Mesendoderm (in vitro differentiated cells): ENCODE results near the gene COL4A2.

Source experiments
- DNase-seq: peaks from one replicate; pipeline ENCODE4 v3.0.0; 2013
- H2AK5ac ChIP-seq: 2 replicates; pipeline ENCODE4 v1.6.1; 2013; ENCODE audit warnings: low read length, inconsistent platforms
- H2BK120ac ChIP-seq: 2 replicates; pipeline ENCODE4 v1.6.1; 2013; ENCODE audit warnings: low read depth, mild to moderate bottlenecking, low read length, moderate library complexity, mixed read lengths
- H2BK15ac ChIP-seq: replicated peaks from 2 replicates; pipeline ENCODE4 v1.6.1; 2013; ENCODE audit warnings: low read depth, mild to moderate bottlenecking, moderate library complexity
- H2BK5ac ChIP-seq: 2 replicates; pipeline ENCODE4 v1.6.1; 2013; ENCODE audit warnings: low read length, inconsistent platforms
- H3K18ac ChIP-seq: 2 replicates; pipeline ENCODE4 v1.6.1; 2013; ENCODE audit warnings: mild to moderate bottlenecking, low read length, mixed read lengths
- H3K23ac ChIP-seq: one replicate; pipeline ENCODE4 v1.6.1; 2013; ENCODE audit warnings: low read length
- H3K27ac ChIP-seq: 2 replicates; pipeline ENCODE4 v1.5.1; 2013; ENCODE audit warnings: low read depth, mild to moderate bottlenecking, inconsistent platforms, low read length, moderate library complexity
- H3K27me3 ChIP-seq: 2 replicates; pipeline ENCODE4 v1.6.1; 2013; ENCODE audit warnings: low read length, control low read depth, mild to moderate bottlenecking, inconsistent platforms; ENCODE audit not compliant: insufficient read depth, poor library complexity
- H3K36me3 ChIP-seq: 2 replicates; pipeline ENCODE4 v1.6.1; 2013; ENCODE audit warnings: low read length, inconsistent platforms; ENCODE audit not compliant: control insufficient read depth, insufficient read depth
- H3K4ac ChIP-seq: one replicate; pipeline ENCODE4 v1.6.1; 2013; ENCODE audit warnings: low read depth, mild to moderate bottlenecking, low read length, moderate library complexity
- H3K4me1 ChIP-seq: 2 replicates; pipeline ENCODE4 v1.6.1; 2013; ENCODE audit warnings: low read depth, low read length, inconsistent platforms; ENCODE audit not compliant: control insufficient read depth
- H3K4me2 ChIP-seq: 2 replicates; pipeline ENCODE4 v1.6.1; 2013; ENCODE audit warnings: low read length
- H3K4me3 ChIP-seq: 2 replicates; pipeline ENCODE4 v1.5.1; 2013; ENCODE audit warnings: mild to moderate bottlenecking, low read length
- H3K56ac ChIP-seq: one replicate; pipeline ENCODE4 v1.6.1; 2013; ENCODE audit warnings: low read length
- H3K79me1 ChIP-seq: 2 replicates; pipeline ENCODE4 v1.6.1; 2013; ENCODE audit warnings: low read length, inconsistent platforms
- H3K79me2 ChIP-seq: 2 replicates; pipeline ENCODE4 v1.6.1; 2013; ENCODE audit warnings: mild to moderate bottlenecking, low read length; ENCODE audit not compliant: control insufficient read depth, insufficient read depth
- H3K9ac ChIP-seq: 2 replicates; pipeline ENCODE4 v1.6.1; 2013; ENCODE audit warnings: low read length, inconsistent platforms
- H4K5ac ChIP-seq: one replicate; pipeline ENCODE4 v1.6.1; 2013; ENCODE audit warnings: low read length
- H4K8ac ChIP-seq: one replicate; pipeline ENCODE4 v1.6.1; 2013; ENCODE audit warnings: low read depth, mild to moderate bottlenecking, control low read depth, low read length, moderate library complexity
- WGBS: extraction: QIAGEN DNeasy Blood & Tissue Kit; methylation state at CpG from one replicate; pipeline ENCODE4 v1.1.7; 2013; ENCODE audit warnings: low lambda C conversion rate, missing lambda C conversion rate; ENCODE audit not compliant: insufficient coverage; ENCODE audit errors: extremely low coverage; 5-methylcytosine and 5-hydroxymethylcytosine counted together

The COL4A2 gene

DNA sequence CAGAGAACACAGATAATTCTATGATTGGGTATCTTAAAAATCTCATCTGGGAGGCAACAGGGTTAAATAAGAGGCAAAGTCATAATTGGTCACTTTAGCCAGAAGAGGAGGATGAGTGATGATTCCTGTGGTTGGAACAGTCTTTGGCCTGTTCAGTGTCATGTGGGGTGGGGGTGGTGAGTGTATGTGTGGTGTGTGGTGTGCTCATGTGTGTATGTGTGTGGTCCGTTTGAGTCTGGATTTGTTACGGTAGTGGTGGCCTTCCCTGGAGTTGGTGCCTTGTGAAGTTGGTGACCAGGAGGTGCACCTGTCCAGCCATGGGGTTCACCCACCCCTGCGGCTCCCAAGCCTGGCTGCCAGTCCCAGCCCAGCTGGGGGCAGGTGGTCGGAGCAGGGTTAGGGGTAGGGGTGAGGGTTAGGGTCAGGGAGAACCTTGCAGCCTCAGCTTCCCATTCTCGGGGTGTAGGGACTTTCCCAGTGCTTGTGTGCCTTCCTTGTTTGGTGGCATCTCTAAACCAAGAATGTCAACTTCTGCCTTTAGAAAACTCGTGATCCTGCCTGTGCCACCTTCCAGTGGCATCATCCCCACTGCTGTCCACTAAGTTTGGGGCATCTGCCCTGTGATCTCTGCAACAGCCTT lies 156.9 kb downstream of the COL4A2 start:
- no peaks in the 10 kb centered on the region for H3K79me2 ChIP-seq
- H2BK15ac ChIP-seq = no peak overlapping the region
- no peak overlapping the region for H3K4me3 ChIP-seq
- H3K36me3 ChIP-seq = peaks cover 9% of the 10 kb centered on the region
- no peak overlapping the region for H3K23ac ChIP-seq
- no peak overlapping the region for H3K56ac ChIP-seq
- no peak overlapping the region for H3K9ac ChIP-seq
- no peak overlapping the region for H3K27ac ChIP-seq
- H2BK5ac ChIP-seq = no peak overlapping the region
- no peak overlapping the region for H4K8ac ChIP-seq
- H3K4me1 ChIP-seq = no peaks in the 10 kb centered on the region
- no peak overlapping the region for H3K4me2 ChIP-seq
- no peak overlapping the region for H3K18ac ChIP-seq
- no peak overlapping the region for H3K4ac ChIP-seq
- H2BK120ac ChIP-seq = no peak overlapping the region
- no peak for DNase-seq
- no peak overlapping the region for H2AK5ac ChIP-seq
- H3K79me1 ChIP-seq = no peaks in the 10 kb centered on the region
- no peak overlapping the region for H4K5ac ChIP-seq
- H3K27me3 ChIP-seq = no peaks in the 10 kb centered on the region
- WGBS = no CpG with 5 or more reads among the region's 6 CpGs

DNA sequence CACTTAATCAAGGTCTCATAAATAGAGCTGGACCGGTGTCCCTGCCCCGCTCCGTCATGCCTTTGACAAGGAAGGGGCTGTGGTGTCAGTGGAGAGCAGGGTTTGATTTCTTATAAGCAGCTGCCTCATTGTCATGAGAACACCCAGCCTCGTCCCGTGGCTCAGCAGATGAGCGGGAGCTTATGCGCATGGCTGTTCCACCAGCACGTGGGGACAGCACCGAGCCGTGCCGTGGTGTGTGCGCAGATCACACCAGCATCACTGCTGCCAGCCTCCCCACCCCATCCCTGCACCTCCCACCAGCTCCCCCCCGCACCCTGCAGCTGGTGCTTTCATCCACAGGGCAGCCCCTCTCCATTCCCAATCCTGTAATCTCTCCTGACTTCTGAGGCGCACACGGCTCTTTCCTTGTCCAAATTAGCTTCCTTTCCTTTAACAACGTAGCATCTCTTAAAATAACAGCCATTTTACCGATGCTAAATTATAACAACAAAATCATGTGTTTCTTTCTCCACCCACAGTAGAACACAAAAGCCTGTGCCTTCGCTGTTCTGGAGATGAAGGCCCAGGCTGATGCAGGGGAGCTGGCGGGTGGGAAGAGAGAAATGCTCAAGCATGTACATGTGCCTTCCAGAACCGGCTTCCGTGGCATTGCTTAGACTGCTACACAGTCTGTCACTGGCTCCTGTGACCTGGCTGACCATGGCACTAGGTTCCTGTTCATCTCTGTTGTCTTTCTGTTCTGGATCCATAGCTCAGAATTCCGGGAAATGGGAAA lies 157.7 kb downstream of the COL4A2 start:
- H3K23ac ChIP-seq = no peak overlapping the region
- H3K79me1 ChIP-seq = no peaks in the 10 kb centered on the region
- H3K36me3 ChIP-seq = peaks cover 7% of the 10 kb centered on the region
- DNase-seq = no peak
- no peak overlapping the region for H3K4me3 ChIP-seq
- no peak overlapping the region for H2BK5ac ChIP-seq
- H2BK15ac ChIP-seq = no peak overlapping the region
- H3K27ac ChIP-seq = no peak overlapping the region
- no peaks in the 10 kb centered on the region for H3K4me1 ChIP-seq
- WGBS = no CpG with 5 or more reads among the region's 22 CpGs
- no peak overlapping the region for H3K9ac ChIP-seq
- H3K4me2 ChIP-seq = no peak overlapping the region
- H4K5ac ChIP-seq = no peak overlapping the region
- H3K4ac ChIP-seq = no peak overlapping the region
- H2BK120ac ChIP-seq = no peak overlapping the region
- no peak overlapping the region for H2AK5ac ChIP-seq
- H3K27me3 ChIP-seq = no peaks in the 10 kb centered on the region
- H3K56ac ChIP-seq = no peak overlapping the region
- H4K8ac ChIP-seq = no peak overlapping the region
- no peaks in the 10 kb centered on the region for H3K79me2 ChIP-seq
- H3K18ac ChIP-seq = no peak overlapping the region

DNA sequence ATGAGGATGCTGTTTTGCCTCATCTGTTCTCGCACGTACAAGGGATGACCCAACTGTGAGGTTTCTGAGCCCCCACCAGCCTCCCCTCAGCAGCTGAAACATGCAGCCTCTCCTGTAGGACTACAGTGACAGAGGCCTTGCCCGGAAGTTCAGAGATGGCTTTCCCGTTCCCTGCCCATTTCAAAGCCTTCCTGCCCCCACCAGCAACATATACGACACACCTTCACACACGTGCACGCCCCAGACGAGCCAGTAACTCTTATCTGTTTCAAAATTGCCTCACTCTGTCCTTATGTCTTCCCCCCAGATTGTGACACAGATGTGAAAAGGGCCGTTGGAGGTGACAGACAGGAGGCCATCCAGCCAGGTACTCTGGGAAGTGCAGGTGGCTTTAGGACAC lies 158.6 kb downstream of the COL4A2 start:
- H3K4ac ChIP-seq = no peak overlapping the region
- H3K4me2 ChIP-seq = no peak overlapping the region
- no peak overlapping the region for H2BK120ac ChIP-seq
- H3K23ac ChIP-seq = no peak overlapping the region
- H2BK5ac ChIP-seq = no peak overlapping the region
- H4K8ac ChIP-seq = no peak overlapping the region
- no peak overlapping the region for H3K9ac ChIP-seq
- H3K27me3 ChIP-seq = no peaks in the 10 kb centered on the region
- no peak for DNase-seq
- H3K4me1 ChIP-seq = no peaks in the 10 kb centered on the region
- H3K79me1 ChIP-seq = no peaks in the 10 kb centered on the region
- H3K79me2 ChIP-seq = no peaks in the 10 kb centered on the region
- no peak overlapping the region for H3K4me3 ChIP-seq
- H3K56ac ChIP-seq = no peak overlapping the region
- no peak overlapping the region for H4K5ac ChIP-seq
- H3K27ac ChIP-seq = no peak overlapping the region
- no CpG with 5 or more reads among the region's 9 CpGs for WGBS
- H2AK5ac ChIP-seq = no peak overlapping the region
- H2BK15ac ChIP-seq = no peak overlapping the region
- no peak overlapping the region for H3K18ac ChIP-seq
- peaks cover 7% of the 10 kb centered on the region for H3K36me3 ChIP-seq

DNA sequence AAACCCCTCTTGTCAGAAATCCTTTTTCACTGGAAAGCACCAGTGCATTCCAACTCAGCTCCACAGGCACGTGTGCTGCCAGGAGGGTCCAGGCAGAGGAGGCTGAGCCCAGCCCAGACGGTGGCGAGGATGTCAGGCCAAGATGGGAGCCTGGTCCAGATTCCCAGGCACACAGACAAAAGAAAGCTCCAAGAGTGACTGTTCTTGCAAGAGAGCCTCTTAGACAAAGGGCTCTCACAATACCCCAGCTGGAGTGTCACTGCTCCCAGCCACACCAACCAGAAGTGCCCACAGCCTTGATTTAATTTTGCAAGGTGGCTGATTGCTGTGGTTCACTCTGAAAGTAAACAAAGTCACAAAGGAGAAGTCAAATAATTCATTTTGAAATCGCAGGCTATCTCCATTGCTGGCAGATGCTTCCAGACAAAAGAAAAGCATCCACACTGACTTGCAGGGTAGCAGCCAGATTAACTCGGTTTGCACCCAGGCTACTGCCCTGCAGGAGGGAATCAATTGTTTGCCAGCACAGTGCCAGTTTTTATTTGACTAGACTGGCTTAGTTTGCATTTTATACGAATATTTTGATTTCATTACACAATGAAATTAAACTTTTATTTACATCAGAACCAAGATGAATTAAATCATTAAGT lies 159.3 kb downstream of the COL4A2 start:
- Histone ChIP-seq H4K5ac (no peak overlapping the region), H3K9ac (no peak overlapping the region), H3K56ac (no peak overlapping the region), H3K18ac (no peak overlapping the region), H2AK5ac (no peak overlapping the region), H4K8ac (no peak overlapping the region), H2BK15ac (no peak overlapping the region), H2BK5ac (no peak overlapping the region), H2BK120ac (no peak overlapping the region), H3K79me2 (no peaks in the 10 kb centered on the region), H3K4me1 (no peaks in the 10 kb centered on the region), H3K4ac (no peak overlapping the region), H3K27me3 (no peaks in the 10 kb centered on the region), H3K23ac (no peak overlapping the region), H3K36me3 (peaks cover 7% of the 10 kb centered on the region), H3K79me1 (no peaks in the 10 kb centered on the region), H3K4me2 (no peak overlapping the region), H3K27ac (no peak overlapping the region), H3K4me3 (no peak overlapping the region)
- WGBS = no CpG with 5 or more reads among the region's 6 CpGs
- no peak for DNase-seq

DNA sequence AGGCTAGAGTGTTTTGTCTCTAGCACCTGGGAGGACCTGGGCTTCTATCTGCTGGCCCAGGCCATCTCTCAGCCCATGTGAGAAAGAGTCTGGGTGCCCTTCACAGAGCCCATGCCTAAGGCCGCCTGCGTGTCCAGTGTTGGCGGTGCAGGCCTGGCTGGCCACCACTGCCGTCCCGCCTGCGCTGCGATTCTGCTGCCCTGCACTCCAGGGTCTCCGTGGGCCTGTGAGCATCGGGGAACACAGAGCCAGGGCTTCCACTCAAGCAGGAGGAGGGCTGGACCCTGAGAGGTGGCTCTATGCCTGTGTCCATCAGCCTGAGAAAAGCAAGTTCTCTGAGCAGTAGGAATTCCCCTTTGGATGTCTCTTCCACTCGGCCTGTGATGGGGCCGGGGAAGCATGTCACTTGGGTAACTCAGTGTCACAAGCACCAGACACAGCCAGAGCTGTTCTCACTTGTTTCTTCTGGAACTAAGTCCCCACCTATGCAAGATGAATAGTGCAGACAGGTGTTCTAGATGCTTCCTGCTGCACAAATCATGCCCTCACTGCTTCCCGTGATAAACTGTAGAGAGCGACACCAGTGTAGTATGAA lies 160.5 kb downstream of the COL4A2 start:
- Histone ChIP-seq H3K9ac (no peak overlapping the region), H3K36me3 (peaks cover 7% of the 10 kb centered on the region), H4K5ac (no peak overlapping the region), H2AK5ac (no peak overlapping the region), H4K8ac (no peak overlapping the region), H3K4me3 (no peak overlapping the region), H3K79me2 (no peaks in the 10 kb centered on the region), H3K18ac (no peak overlapping the region), H3K4me1 (no peaks in the 10 kb centered on the region), H2BK120ac (no peak overlapping the region), H3K23ac (no peak overlapping the region), H3K4me2 (no peak overlapping the region), H3K56ac (no peak overlapping the region), H3K27ac (no peak overlapping the region), H2BK5ac (no peak overlapping the region), H3K79me1 (no peaks in the 10 kb centered on the region), H2BK15ac (no peak overlapping the region), H3K4ac (no peak overlapping the region), H3K27me3 (no peaks in the 10 kb centered on the region)
- WGBS = no CpG with 5 or more reads among the region's 13 CpGs
- DNase-seq = no peak
